NCI-H2171 (cell line): Measurements from ENCODE around the gene RARB.

Experiments used
- DNase-seq: peaks from one replicate; lab custom pipeline; 2025; lab: John Stamatoyannopoulos, UW

RARB gene

DNA sequence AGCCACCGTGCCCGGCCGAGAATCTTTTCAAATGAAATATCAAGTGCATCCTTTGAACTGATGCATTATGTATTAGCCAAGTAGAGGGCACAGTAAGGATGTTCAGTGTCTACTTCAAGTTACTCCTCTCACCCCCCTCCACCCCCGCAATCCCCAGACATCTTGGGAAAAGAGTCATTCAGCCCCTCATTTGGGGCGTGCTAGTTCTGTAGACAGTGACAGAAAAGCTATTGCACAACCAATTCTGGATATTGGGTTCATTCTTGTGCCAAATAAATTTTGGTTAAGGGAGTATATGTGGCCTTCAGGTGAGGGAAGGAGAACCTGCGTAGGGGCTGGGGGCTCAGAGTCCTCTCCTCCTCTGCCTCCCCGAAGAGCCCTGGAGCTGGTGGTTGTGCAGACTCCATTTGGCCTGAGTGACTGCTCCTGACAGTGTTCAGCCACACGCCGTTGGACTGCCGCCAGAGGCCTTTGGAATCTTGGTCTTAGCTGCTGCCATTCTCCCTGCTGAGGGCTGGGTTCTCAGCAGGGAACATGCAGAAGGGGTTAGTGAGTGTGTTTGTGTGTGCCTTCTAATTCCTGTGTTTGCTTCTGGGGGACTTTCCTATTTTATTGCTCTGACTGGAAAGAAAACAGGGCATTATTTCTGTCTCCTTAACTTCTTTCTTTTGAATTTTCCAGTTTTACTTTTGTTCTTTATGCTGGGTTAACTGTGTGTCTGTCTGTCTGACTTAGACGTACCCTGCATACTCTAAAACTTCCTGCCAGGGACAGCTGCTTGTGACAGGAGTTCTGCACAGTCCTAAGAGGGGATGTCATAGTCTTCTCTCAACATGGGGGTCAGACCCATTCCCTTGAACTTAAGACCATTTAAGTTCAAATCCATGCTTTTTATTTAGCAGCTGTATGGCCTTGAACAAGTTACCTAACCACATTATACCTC lies 21.0 kb downstream of the RARB start:
- DNase-seq, result peak; percentile 12

DNA sequence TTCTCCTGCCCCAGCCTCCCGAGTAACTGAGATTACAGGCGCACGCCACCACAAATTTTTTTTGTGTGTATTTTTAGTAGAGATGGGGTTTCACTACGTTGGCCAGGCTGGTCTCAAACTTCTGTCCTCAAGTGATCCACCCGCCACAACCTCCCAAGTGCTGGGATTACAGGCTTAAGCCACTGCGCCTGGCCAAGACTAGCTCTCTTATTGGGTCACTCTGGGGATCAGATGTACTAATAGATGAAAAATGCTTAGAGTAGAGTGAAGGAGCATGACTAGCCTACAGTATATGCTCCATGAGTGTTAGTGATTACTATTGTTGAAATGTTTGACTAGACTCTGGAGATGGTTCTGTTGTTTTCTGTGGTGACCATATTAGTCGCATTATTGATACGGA lies 21.8 kb downstream of the RARB start:
- DNase-seq, result no peak

DNA sequence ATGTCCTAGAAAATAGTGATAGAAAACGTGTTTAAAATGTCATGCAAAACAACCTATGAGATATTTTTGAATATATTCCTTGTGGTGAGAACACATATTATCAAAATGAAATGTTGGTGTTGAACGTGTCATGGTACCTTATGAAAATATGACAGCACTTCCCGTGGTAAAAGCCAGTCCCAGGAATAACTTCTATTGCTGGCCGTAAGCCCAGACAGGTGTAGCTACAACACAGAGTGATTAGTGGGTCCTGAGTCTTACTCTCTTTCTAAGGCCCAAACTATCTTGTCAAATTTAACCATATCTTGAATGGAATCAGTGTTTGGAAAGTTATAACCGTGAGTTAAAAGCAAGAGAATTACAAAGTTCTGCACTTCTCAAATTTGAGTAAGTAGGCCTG lies 24.1 kb downstream of the RARB start:
- no peak for DNase-seq

DNA sequence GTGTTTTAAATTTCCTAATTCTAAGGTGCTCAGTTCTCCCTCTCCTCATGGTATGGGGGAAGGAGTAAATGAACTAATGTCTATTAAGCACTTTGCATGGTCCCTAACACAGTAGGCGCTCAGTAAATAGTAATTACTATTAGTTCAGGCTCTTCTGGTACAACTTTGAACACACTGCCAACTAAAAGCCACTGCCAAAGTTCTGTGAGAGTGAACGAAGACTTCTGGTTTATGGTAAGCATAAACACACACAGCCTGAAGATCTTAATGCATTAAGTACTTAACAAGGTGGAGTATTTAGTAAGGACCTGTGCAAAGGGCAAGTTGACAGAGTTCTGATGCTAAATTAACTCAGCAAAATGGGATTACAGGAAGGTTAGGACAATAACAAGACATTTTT lies 24.7 kb downstream of the RARB start:
- DNase-seq, result no peak

DNA sequence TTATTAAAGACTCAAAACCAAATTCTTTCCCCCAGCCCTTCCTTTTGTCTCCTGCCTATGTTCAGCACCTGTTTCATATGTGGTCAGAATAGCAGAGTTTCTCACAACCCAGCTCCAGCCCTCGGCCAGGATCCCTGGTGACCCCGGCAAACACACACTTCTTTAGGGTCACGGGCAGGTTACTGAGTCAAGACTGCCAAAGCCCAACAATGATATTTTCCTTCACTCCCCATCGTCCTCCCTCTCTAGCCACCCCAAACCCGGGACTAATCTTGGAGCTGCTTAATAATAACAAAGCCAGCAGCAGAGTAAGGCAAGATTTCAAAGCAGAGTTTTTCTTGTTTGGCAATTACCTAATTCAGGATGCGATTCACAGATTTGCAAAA lies 25.5 kb downstream of the RARB start:
- DNase-seq, result no peak

DNA sequence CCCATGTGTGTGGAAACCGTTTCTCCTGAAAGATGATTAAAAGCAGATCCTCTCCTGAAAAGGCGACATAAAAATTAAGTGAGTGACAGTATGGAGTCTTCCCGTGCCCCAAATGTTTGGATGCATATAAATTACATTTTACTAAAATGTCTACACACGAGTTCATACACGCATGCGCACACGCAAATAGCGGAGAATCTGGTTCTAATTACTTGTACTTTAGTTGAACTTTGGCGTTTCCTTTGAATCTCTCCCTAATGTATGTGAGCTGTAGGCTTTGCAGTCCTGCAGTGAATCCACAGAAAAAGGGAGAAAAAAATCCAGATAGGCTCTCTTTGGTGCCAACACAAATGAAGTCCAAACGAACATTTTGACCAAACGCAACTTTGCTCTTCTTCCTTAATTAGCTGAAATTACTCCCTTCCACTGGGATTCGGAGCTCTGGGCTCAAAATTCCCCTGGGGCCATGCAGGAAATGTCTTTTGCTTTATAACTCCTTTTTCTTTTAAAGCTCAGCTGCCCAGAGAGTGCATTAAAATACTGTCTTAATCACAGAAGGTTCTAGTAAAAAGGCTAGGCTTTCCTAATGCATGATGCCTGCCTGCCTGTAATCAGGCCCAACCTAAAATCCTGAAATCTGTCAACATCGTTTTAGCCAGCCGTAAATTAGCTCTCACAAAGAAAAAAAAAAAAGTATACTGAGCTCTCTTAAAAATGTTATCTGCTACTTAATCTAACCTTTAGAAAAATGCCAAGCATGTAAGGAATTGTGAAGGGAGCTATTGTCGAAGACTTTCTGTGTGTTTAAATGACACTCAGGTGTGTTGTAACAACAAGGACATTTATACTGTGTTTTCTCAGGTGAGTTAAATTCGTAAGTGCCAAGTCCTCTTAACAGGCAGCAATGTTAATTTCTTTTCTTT lies 26.2 kb downstream of the RARB start:
- no peak for DNase-seq

DNA sequence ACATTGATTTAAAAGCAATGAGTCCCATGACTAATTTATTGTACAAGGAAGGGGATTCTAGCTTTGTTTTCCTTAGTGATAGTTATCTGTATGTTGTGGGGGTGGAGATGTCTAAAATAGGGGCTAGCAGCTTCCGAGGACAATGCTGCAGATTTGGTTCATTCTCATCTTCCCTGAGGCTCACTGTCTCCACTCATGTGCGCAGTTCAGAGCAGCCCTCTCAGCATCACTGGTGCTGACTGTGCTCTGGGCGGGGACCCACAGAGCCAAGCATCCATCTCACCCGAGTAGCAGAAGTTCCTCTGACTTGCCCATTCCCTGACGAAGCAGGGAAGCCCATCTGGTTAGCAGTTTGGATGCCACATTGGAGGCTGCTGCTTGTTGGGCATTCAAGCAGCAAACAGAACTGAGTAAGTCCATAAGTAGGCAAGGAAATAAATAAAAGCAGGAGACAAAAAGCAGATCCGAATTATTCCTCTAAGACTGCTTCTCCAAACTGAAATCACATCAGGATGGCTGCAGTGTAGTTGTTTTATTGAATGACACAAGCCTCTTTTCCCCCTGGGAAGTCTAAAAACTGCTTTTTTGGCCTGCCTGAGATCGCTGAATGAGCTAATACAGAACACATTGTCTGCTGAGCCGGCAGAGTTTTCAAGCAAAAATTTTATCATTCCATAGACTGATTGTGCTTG lies 27.5 kb downstream of the RARB start:
- DNase-seq, result peak; percentile 31

DNA sequence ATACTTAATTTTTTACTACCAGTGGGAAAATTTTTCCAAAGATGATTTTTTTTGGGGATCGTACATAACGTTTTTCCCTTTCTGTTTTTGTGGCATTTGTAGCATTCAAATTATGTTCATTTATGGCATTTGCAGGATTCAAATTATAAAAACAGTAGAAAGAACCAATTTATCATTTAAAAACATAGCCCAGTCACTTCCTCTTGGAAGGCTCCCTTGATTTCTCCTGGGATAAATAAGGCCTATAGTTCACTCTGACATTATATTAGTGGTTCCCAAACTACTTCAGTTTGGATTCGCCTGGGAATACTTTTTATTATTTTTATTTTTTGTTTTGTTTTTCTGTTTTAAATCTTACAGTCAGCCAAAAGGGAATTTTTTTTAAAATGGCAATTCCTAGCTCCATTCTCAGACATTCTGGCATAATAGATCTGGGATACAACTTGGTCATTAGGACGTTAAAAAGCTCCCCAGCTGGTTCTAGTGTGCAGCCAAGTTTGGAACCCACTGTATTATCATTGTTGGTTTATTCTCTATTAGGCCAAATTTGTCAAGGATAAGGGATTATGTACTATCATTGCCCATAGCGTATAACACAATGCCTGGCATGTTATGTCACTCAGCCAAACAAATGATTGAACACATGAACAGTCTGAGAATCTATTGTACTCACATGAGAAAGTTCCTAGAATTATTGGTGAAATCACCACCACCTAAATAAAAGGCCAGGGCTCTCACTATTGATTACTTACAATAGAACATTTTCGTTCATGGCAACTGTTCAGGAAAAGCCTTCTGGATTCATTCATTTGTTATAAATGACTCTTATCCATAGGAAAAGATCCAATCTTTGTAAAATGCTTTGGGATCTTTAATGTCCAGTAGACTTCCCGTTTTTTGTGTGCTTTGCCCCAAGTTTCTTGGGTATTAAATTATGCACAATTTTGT lies 28.9 kb downstream of the RARB start:
- no peak for DNase-seq

DNA sequence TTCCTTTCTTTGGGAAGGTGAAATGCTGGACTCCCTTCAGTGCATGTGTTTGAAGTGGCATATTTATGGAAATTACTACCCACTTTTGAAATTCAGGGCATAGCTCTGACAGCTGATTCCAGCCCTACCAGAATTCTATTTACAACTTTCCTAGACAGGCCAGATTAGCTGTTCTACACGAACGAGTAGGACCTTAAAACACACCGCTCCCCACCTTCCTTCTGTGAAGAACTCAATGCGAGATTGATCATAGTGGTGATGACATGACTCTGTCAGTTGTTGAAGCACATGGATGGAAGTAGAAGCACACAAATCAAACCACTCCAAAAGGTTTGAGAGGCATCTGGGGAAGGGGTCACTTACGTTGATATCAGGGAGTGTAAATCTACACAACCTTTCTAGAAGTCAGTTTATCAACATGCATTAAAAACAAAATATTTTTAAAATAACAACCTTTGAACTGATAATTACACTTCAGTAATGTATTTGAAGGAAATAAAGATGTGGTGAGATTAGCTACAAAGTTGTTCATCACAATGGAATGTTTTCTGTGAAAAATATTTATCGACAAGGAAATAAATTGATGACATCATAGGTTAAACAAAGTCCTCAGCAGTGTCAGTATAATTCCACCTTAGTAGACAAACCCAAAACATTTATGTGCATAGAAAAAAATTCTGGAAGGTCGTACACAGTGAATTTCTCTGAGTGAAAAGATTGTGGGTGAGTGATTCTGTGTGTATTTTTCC lies 29.8 kb downstream of the RARB start:
- no peak for DNase-seq

DNA sequence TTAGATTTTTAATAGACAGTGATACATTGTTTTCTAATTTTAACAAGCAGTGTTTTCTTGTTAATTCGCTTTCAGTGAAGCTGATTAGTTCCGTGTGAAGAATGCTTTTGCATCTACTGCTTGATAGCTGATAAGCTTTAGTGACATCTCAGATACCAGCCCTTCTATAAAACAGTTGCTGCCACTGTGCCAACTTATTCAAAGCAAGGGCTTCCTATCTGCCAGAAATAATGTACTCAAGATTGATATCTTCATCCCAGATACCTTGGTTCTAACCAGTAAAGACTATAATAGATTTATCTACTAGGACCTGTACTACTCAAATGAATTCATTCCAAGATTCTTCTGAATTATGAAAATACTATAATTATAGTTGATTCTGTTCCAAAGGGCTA lies 30.4 kb downstream of the RARB start:
- no peak for DNase-seq

DNA sequence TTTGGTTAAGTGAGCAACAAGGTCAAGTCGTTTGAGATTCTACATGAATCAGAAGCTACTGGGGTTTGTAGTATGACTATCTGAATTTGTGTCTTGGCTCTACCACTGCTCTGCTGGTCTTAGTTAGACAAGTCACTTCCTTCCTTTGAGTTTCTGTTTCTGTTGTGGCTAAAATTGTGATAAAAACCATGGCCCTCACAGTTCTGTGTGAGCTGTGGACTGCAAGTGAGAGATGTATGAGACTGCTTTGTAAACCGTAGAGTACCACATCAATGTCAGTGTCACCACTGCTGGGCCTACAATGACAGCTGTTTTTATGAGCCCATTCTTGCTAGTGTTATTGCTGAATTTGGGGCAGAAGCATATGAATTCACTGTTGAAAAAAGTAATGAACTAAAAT lies 32.7 kb downstream of the RARB start:
- no peak for DNase-seq

DNA sequence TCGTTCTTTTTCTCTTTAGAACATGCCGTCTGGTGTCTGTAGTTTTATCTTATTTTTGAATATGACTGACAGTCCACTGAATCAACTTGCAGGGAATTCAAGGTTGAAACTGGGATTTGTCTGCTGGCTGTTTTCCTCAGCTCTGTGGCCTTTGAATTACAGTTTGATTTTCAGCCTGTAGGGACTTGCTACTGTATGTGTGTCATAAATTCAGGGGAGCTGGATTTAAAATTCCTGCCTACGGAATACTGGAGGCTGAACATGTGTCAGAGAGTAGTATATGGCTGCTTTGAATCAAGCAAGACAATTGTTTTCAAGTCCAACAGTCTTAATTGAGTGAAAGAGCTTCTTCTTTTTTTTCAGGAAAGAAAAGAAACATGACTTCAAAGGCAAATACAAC lies 33.9 kb downstream of the RARB start:
- no peak for DNase-seq

DNA sequence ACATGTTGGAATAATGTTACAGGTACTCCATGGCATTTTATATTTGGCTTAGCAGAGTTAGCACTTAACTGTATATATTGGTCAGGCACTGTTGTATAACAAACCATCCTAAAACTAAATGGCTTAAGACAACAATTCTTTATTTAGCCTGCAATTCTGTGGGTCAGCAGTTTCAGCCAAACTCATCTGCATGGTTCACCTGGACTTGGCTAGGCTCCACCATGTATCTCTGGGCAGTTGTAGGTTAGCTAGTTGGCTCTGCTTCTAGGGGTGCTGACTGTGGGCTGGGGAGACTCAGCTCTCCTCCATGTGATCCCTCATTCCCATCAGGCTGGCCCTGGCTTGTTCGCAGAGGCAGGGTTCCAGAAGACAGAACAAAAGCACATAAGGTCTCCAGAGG lies 34.4 kb downstream of the RARB start:
- DNase-seq, result no peak

DNA sequence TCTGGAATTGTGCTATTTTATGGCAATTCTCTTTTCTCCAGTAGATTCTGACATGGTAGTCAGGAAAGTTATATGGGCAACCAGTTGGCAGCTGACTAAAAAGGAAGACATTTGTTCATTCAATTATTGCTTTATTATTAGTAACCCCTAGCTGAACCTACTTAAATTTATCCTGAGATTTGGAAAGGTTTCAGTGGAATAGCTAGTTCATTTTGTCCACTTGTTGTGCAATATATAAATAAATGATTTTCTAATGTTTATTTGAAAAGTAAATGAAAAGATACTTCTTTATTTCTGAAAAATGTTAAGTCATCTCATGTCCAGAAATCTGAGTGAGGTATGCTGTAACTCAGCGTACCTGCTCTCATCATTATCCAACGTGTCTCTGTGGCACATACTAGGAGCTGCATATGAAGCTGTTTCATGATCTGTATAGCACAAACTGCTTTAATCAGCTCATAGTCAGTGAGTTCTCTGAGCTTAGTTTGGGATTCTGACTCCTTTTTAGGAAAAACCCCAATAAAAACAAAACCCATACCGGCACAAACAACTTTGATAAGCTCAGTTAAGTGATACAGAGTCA lies 35.9 kb downstream of the RARB start:
- DNase-seq, result no peak

DNA sequence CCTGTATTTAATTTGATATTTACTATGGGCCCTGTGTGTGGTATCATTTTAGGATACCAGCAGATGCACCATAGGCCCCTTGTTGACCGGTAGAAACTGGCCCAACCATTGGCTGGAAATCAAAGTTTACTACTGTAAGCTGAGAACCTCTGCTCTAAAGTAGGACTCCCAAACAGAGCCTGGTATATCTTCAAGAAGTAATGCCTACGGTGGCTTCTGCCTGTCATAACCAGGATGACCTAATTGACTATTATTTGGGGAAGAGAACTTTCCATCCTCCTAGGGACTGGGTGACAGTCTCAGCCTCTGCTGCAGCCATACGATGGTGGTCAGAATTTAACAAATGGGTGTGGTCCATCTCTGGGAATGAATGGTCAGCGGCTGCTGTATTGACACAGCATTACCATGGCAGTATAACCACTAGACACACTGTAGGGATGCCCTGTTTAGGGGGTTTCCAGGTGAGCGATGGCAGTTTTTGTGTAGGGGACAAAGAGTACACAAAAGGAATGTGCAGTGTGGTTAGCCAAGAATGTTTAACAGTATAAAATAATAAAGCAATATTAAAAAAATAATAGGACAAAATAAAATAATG lies 37.3 kb downstream of the RARB start:
- no peak for DNase-seq

DNA sequence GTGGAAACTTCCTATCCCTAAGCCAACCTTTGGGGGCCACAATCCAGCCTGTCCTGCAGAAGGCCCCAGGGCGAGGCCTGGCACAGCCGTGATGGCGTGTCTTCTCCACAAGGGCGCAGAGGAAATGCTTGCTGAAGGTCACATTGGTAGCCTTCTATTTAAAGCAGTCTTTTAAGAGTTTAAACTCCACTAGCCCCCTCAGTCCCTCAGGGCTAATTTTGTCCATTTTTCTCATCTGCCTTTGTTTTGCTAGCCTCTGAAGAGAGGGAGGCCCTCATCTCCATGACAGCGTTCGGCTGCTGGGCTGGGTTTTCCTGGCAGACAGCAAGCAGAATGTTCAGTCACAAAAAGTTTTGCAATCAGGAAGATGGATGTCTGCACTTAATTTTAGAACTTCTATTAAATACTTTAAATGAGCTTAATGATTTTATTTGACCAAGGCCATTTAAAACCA lies 40.8 kb downstream of the RARB start:
- no peak for DNase-seq

DNA sequence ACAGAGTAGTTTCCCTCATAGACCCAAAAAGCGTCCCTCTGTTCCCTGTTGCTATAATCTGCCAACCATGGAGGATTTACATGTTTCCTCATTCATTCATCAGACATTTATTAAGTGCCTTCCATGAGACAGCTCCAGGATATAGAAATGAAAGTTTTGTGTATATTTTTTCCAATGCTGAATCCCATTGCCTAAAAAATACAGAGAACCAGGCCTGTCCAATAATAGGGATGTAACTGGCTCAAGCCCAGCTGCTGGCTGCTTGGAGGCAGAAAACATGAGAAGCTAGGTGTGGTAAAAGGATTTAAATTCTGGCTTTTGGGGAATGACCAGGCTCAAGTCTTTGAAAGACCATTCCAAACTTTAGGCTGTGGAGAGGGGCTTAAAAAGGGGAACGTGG lies 41.5 kb downstream of the RARB start:
- no peak for DNase-seq

DNA sequence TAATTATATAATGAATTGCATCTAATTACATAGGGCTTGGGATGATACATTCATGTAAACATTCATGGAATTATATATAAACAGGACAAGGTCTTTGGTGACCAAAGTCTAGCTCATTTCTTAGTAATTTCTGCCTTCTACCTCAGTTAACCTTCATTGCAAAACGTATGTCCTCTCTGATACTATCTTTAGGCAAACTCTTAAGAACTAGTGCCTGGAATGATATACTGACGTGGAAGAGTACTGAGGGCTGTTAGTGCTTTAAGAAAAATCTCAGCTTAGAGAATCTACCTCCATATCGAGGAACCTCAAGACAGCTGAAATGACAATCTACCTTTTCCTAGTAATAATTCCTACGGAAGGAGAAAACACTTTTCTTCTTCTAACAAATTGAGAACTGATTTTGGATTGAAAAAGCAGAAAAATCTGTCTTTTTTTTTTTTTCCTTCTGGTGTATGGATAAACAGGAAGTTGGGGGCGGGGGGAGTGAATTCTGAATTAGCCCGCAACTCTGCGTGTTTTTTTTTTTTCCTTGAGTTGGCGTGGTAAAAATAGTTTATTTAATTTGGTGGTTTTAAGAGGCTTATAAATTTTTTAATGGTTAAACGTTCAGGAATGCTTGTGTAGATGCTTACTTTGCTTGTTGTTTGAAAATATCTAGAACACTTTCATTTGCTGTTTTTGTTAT lies 43.2 kb downstream of the RARB start:
- no peak for DNase-seq

DNA sequence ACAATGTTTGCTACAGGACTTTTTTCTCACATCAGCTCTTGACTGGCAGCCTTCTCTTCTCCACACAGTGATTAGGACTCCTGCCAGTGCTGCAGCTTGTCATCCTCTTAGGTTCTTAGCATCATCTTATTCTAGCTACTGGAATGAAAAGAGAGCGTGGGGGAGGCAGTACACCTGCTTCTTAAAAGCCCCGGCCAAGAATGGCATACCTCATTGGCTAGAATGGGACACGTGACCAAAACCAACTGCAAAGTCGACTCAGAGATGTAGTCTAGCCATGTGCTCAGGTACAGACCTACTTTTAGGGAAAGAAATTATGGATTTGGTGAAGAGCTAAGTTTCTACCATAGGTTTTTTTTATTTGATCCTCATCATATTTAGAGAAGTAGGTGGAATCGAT lies 44.1 kb downstream of the RARB start:
- no peak for DNase-seq
